Ascending aorta (tissue), 2 donors: ENCODE measurements around the gene TIMM17A. TPM values are rescaled to one million over a fixed set of nuclear protein-coding genes. Genes with fewer than 3 reads are reported as not detected.
A peak's percentile ranks its signal among the peaks of the same experiment; 100 is the strongest.

Experiments
- DNase-seq, 2 donors: peaks; one replicate each; pipeline ENCODE4 v3.0.0-alpha.2; 2019; ENCODE audit warnings: low spot score in 2 of 2
- H3K27ac ChIP-seq, 2 donors: fragments of 200-600 bp; sonication (generic); one replicate each; pipeline ENCODE4 v1.5.1; 2016 to 2017; ENCODE audit warnings: mild to moderate bottlenecking in 1 of 2
- H3K27me3 ChIP-seq: fragments of 200-600 bp; sonication (generic); one replicate; pipeline ENCODE4 v1.5.1; 2017
- H3K36me3 ChIP-seq, 2 donors: fragments of 200-600 bp; sonication (generic); one replicate each; pipeline ENCODE4 v1.5.1; 2016
- H3K4me1 ChIP-seq, 2 donors: fragments of 200-600 bp; sonication (generic); one replicate each; pipeline ENCODE4 v1.5.1; 2016 to 2017; ENCODE audit warnings: mild to moderate bottlenecking in 1 of 2
- H3K4me3 ChIP-seq, 2 donors: fragments of 200-600 bp; sonication (generic); one replicate each; pipeline ENCODE4 v1.5.1; 2016 to 2017; ENCODE audit warnings: mild to moderate bottlenecking in 1 of 2
- H3K9me3 ChIP-seq, 2 donors: fragments of 200-600 bp; sonication (generic); one replicate each; pipeline ENCODE4 v1.5.1; 2016
- intact Hi-C: fragments of 100-400 bp; cut with DNase I; formaldehyde crosslinking; loops from one replicate; pipeline ENCODE4 v1.15.1; 2023
- total RNA-seq: library from RNA; depleted of rRNA; stranded (reverse); fragments of >200 nt; gene quantifications from one replicate; pipeline ENCODE4 v1.1.0, GENCODE V29; 2016
- TF ChIP-seq, protein P1 (sequence below), 3 experiments: fragments of 200-600 bp in 2 of 3; fragments of 450-650 bp in 1 of 3; sonication (generic) in 2 of 3; IDR thresholded peaks; one replicate each; pipeline ENCODE4 v1.5.1; 2016 to 2019; ENCODE audit warnings: antibody characterized with exemption in 3 of 3, mild to moderate bottlenecking in 1 of 3, moderate library complexity in 1 of 3

Gene TIMM17A
- total RNA-seq, 1 donor from 2014 or later, result 7.9 TPM

DNA sequence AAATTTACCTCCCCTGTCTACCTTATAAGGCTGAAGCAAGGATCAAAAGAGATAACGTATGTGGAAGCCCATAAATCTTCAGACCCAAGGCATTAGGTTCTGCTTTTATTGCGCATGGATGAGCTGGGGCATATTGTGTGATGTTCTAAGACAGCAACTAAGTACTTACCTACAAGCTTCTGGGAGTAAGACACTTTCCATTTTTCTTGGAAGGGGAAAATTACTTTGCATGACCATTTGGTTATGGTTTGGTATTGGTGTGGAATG is 30.1 kb upstream of the TIMM17A start:
- Histone ChIP-seq H3K27ac (peak overlapping the region; percentile 81 to 94), H3K36me3 (peaks cover 51 to 85% of the 10 kb centered on the region in 2 donors), H3K27me3 (no peaks in the 10 kb centered on the region), H3K9me3 (no peaks in the 10 kb centered on the region), H3K4me3 (no peak overlapping the region), H3K4me1 (peaks cover 14 to 72% of the 10 kb centered on the region in 2 donors)
- no peak for DNase-seq
- TF ChIP-seq, protein P1, sequence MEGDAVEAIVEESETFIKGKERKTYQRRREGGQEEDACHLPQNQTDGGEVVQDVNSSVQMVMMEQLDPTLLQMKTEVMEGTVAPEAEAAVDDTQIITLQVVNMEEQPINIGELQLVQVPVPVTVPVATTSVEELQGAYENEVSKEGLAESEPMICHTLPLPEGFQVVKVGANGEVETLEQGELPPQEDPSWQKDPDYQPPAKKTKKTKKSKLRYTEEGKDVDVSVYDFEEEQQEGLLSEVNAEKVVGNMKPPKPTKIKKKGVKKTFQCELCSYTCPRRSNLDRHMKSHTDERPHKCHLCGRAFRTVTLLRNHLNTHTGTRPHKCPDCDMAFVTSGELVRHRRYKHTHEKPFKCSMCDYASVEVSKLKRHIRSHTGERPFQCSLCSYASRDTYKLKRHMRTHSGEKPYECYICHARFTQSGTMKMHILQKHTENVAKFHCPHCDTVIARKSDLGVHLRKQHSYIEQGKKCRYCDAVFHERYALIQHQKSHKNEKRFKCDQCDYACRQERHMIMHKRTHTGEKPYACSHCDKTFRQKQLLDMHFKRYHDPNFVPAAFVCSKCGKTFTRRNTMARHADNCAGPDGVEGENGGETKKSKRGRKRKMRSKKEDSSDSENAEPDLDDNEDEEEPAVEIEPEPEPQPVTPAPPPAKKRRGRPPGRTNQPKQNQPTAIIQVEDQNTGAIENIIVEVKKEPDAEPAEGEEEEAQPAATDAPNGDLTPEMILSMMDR (IDR thresholded peaks at IDR 0.05), result no peak
- intact Hi-C loops, result no loop called here

DNA sequence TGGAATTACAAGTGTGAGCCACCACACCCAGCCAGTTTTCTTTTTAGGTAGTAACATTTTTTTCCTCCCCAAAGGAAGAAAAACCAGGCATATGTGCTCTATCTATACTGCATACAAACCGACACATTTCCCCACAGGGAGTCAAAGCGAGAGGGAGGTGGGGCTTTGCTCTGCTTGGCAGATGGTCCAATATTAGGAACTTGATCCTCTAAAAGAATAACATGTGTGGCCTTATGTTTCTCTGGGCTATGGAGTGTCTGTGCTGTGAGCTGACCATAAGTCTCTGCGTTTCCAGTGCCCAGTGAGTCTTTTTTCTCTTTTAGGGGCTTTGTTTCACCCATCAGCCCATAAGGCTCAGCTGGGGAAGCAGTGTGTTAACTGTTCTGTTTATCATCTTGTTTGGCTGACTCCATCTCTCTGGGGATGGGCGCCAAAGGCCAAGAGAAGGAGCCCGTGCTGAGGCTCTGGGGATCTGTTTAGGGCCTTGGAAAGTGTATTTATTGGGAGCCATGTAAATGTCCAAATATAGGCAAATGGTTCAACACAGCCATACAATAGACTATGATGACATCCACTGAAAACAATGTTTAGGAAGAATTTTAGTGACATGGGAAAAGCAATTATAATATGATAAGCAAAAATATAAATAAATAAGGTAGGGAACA is 29.2 kb upstream of the TIMM17A start:
- H3K4me3 ChIP-seq, result peak overlapping the region in 1 of 2 donors; percentile 37
- H3K9me3 ChIP-seq, result no peaks in the 10 kb centered on the region
- TF ChIP-seq, protein P1 (IDR thresholded peaks at IDR 0.05), result no peak
- no peaks in the 10 kb centered on the region for H3K27me3 ChIP-seq
- peak overlapping the region; percentile 81 to 94 for H3K27ac ChIP-seq
- intact Hi-C loops, result no loop called here
- peaks cover 43 to 85% of the 10 kb centered on the region in 2 donors for H3K36me3 ChIP-seq
- DNase-seq, result no peak
- H3K4me1 ChIP-seq, result peaks cover 10 to 71% of the 10 kb centered on the region in 2 donors

DNA sequence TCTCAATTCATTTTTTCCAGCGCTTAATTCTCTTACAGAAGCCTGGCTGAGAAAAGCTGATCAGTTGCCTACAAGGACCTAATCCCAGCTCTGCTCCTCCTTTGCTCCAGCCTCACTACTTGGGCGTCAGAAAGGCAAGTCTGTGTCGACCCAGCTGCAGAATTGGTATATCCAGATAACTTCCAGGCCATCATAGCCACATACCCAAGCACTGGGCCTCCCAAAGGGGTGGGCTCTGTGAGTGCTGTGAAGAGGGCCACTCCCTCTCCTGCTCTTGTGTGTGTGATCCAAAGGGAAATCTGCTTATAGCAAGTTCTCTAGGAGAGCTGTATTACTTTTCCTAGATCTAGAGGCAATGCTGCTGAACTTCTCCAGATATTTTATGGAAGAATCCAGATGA is 27.0 kb upstream of the TIMM17A start:
- H3K36me3 ChIP-seq, result peaks cover 34 to 80% of the 10 kb centered on the region in 2 donors
- TF ChIP-seq, protein P1 (IDR thresholded peaks at IDR 0.05), result no peak
- H3K9me3 ChIP-seq, result no peaks in the 10 kb centered on the region
- no peak overlapping the region for H3K4me3 ChIP-seq
- no peak for DNase-seq
- H3K27ac ChIP-seq, result peak overlapping the region; percentile 81 to 94
- H3K4me1 ChIP-seq, result peaks cover 12 to 68% of the 10 kb centered on the region in 2 donors
- intact Hi-C loops, result no loop called here
- no peaks in the 10 kb centered on the region for H3K27me3 ChIP-seq

- H3K9me3 ChIP-seq, result no peaks in the 10 kb centered on the region
- peak overlapping the region; percentile 72 to 94 for H3K27ac ChIP-seq
- no peak for DNase-seq
- H3K4me3 ChIP-seq, result peak overlapping the region; percentile 23 to 24
- peaks cover 28 to 73% of the 10 kb centered on the region in 2 donors for H3K36me3 ChIP-seq
- no peaks in the 10 kb centered on the region for H3K27me3 ChIP-seq
- TF ChIP-seq, protein P1 (IDR thresholded peaks at IDR 0.05), result no peak
- peaks cover 15 to 68% of the 10 kb centered on the region in 2 donors for H3K4me1 ChIP-seq
- intact Hi-C loops, result no loop called here
Observed at GRCh38 chr1:201930137-201930536, 25.2 kb upstream of the TIMM17A start.

DNA sequence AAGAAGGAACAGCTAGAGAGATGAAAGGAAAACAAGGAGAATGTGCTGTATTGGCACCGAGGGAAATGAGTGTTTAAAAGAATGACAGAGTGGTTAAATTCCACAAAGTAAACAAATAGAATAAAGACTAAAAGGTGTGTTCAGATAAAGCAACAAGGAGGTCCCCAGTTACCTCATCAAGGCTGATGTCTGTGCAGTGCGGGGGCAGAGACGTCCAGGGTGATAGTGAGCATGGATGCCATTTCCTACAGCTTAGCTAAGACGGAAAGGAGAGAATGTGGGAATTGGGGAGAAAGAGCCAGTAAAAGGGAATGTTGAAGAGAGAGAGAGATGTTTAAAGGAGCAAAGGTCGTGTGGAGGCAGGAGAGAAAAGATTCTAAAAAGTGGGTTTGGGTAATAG is 24.5 kb upstream of the TIMM17A start:
- H3K27me3 ChIP-seq, result no peaks in the 10 kb centered on the region
- peak overlapping the region in 1 of 2 donors; percentile 24 for H3K4me3 ChIP-seq
- intact Hi-C loops, result no loop called here
- TF ChIP-seq, protein P1 (IDR thresholded peaks at IDR 0.05), result no peak
- no peak for DNase-seq
- peaks cover 15 to 71% of the 10 kb centered on the region in 2 donors for H3K4me1 ChIP-seq
- H3K27ac ChIP-seq, result peak overlapping the region; percentile 72 to 94
- H3K36me3 ChIP-seq, result peaks cover 25 to 71% of the 10 kb centered on the region in 2 donors
- no peaks in the 10 kb centered on the region for H3K9me3 ChIP-seq
